ENCODE measurements around the gene RAB40B. TPM values are rescaled to one million over a fixed set of nuclear protein-coding genes. Genes with fewer than 3 reads are reported as not detected.
"Not testable (repeated sequence)": the region's sequence is repeated elsewhere in the genome, so short reads cannot be mapped to it uniquely, and the experiment has no call there.

The RAB40B gene
- total RNA-seq = 10 to 100 TPM; 23.8 to 34.9 TPM

- Histone ChIP-seq H3K4me3 (peak within 1 kb of the TSS; percentile 76 to 83), H3K9me3 (no peaks in the 10 kb centered on the region), H3K36me3 (no peaks in the 10 kb centered on the region), H3K4me1 (replicated peaks) (peaks cover 12% of the 10 kb centered on the region), H3K27ac (peak within 1 kb of the TSS; percentile 67 to 69), H3K27me3 (replicated peaks; ENCODE audit: insufficient read depth) (no peaks in the 10 kb centered on the region)
- TF ChIP-seq CTCF (IDR thresholded peaks at IDR 0.05) = no peak
- TF ChIP-seq POLR2AphosphoS5 (IDR thresholded peaks at IDR 0.05) = peak; percentile 88
- peak; percentile 81 for TF ChIP-seq POLR2A (IDR thresholded peaks at IDR 0.05)
- peak; percentile 100 for DNase-seq (ENCODE audit: low spot score)
- WGBS = under 1% methylated on average over 25 of the region's 112 CpGs
- intact Hi-C loops (cut with DNase I) = loop anchor here (2.0 kb wide), 1 partner anchor 50 kb away; the partner anchor contains the start of gene WDR45B
Measured at GRCh38 chr17:82698065-82698973, at the start of gene RAB40B. Gene RAB40B (minus strand): TSS chr17:82698698. CDS start chr17:82698596, 102 bp downstream.

- no peak overlapping the region for H3K4me3 ChIP-seq
- DNase-seq (ENCODE audit: low spot score) = no peak
- H3K27me3 ChIP-seq (replicated peaks; ENCODE audit: insufficient read depth) = no peaks in the 10 kb centered on the region
- intact Hi-C loops (cut with DNase I) = no loop called here
- H3K4me1 ChIP-seq (replicated peaks) = no peaks in the 10 kb centered on the region
- H3K9me3 ChIP-seq = no peaks in the 10 kb centered on the region
- H3K27ac ChIP-seq = no peak overlapping the region
- WGBS = 74% methylated on average over 8 of the region's 8 CpGs
- peaks cover 0 to 6% of the 10 kb centered on the region in 2 donors for H3K36me3 ChIP-seq
- TF ChIP-seq POLR2A (IDR thresholded peaks at IDR 0.05) (no peak), POLR2AphosphoS5 (IDR thresholded peaks at IDR 0.05) (peak; percentile 21), CTCF (IDR thresholded peaks at IDR 0.05) (no peak)
Measured at GRCh38 chr17:82745524-82745923, 47.0 kb upstream of the RAB40B start.

- H3K27ac ChIP-seq; H3K9me3 ChIP-seq; H3K27me3 ChIP-seq (replicated peaks; ENCODE audit: insufficient read depth); DNase-seq (ENCODE audit: low spot score); H3K36me3 ChIP-seq; H3K4me1 ChIP-seq (replicated peaks); H3K4me3 ChIP-seq; intact Hi-C loops (cut with DNase I): not testable (repeated sequence)
- WGBS = 64% methylated on average over 7 of the region's 7 CpGs
Measured at GRCh38 chr17:82744736-82745135, 46.2 kb upstream of the RAB40B start.

DNA sequence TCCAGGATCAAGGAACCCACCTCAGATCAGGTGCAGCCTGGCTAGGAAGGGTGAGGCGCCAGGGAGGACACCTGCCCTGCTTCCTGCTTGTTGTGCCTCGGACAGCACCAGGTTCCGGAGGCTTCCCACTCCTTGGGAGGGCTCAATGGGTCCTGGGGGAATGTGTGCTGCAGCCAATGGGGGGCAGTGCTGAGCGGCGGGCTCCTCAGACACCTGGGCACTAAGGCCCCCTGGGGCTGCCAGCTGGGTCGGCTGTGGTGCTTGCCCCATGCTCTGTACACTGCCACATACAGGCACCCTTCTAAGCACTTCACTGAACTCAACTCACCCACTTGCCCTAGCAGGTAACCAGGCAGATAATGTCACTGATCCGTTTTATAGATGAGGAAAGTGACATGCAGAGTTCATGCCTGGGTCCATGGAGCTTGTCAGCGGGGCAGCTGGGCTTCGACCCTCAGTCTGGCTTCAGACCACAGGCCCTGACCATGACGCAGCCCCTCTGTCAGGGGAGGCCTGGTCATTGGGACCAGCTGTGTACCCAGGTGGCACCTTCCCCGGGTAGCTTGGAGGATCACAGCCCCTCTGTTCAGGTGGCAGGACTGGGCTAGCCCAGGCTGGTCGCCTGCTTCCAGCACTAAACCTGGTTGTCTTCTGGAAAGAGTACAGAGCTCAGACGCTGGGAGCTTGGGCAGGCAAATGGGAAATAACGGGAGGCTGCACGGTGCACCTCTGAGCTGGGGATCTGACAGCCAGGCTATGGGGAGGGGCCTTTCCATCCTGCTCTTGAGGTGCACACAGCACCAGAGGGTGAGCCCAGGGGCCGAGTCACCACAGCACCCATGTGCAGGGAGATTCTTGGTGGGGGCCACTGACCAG is 45.1 kb upstream of the RAB40B start:
- Histone ChIP-seq H3K4me1 (replicated peaks) (no peaks in the 10 kb centered on the region), H3K4me3 (no peak overlapping the region), H3K9me3 (no peaks in the 10 kb centered on the region), H3K27me3 (replicated peaks; ENCODE audit: insufficient read depth) (no peaks in the 10 kb centered on the region), H3K27ac (no peak overlapping the region), H3K36me3 (peaks cover 0 to 8% of the 10 kb centered on the region in 2 donors)
- TF ChIP-seq POLR2AphosphoS5 (IDR thresholded peaks at IDR 0.05) = no peak
- TF ChIP-seq POLR2A (IDR thresholded peaks at IDR 0.05) = no peak
- no peak for TF ChIP-seq CTCF (IDR thresholded peaks at IDR 0.05)
- no peak for DNase-seq (ENCODE audit: low spot score)
- WGBS = 89% methylated on average over 16 of the region's 16 CpGs
- intact Hi-C loops (cut with DNase I) = no loop called here

Measured in prostate gland (tissue), 2 donors.